ENCODE results near the gene MRPS10.
"Not testable (repeated sequence)": the region's sequence is repeated elsewhere in the genome, so short reads cannot be mapped to it uniquely, and the experiment has no call there.

Gene MRPS10

GRCh38 chr6:42200035-42200434, 17.6 kb downstream of the MRPS10 start:
- no peak overlapping the region for H3K4me3 ChIP-seq (replicated peaks; ENCODE audit: low read depth, low read length)
- TF ChIP-seq, protein P1, sequence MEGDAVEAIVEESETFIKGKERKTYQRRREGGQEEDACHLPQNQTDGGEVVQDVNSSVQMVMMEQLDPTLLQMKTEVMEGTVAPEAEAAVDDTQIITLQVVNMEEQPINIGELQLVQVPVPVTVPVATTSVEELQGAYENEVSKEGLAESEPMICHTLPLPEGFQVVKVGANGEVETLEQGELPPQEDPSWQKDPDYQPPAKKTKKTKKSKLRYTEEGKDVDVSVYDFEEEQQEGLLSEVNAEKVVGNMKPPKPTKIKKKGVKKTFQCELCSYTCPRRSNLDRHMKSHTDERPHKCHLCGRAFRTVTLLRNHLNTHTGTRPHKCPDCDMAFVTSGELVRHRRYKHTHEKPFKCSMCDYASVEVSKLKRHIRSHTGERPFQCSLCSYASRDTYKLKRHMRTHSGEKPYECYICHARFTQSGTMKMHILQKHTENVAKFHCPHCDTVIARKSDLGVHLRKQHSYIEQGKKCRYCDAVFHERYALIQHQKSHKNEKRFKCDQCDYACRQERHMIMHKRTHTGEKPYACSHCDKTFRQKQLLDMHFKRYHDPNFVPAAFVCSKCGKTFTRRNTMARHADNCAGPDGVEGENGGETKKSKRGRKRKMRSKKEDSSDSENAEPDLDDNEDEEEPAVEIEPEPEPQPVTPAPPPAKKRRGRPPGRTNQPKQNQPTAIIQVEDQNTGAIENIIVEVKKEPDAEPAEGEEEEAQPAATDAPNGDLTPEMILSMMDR (IDR thresholded peaks at IDR 0.05; ENCODE audit: low read depth, low read length, missing control alignments): no peak
- peak; percentile 71 for DNase-seq (ENCODE audit: extremely low read depth, low read depth)

DNA sequence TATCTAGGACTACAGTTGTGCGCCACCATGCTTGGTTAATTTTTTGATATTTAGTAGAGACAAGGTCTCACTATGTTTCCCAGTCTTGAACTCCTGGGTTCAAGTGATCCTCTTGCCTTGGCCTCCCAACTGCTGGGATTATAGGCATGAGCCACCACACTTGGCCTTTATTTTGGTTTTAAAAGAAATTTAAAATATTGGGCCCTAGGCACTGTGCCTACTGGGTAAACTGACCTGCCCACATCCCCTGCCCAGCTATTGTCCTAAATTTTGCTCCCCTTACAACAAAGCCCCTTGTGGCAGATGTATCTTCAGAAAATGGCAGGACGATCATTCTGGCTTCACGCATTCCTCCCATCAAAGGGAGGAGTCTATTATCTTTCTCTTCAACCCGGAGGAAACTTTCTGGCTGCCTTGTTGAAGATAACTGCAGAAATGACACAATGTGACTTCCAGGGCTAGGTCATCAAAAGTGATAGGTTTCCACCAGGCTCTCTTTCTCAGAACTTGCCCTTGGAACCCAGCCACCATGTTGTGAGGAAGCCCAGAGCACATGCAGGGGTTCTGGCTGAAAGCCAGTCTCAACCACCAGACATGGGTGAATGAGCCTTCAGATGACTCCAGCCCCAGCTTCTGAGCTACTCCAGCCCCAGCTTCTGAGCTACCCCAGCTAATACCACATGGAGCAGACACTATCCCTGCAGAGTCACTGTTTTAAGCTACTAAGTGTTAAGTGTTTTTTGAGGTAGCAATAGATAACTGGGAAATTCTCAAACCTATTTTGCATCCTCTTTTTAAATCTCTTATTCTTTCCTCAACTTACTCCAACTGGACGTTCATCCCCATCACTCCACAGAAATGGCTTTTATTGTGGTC, 18.3 kb downstream of the MRPS10 start:
- TF ChIP-seq, protein P1 (IDR thresholded peaks at IDR 0.05; ENCODE audit: low read depth, low read length, missing control alignments): no peak
- no peak overlapping the region for H3K4me3 ChIP-seq (replicated peaks; ENCODE audit: low read depth, low read length)
- peak; percentile 35 for DNase-seq (ENCODE audit: extremely low read depth, low read depth)

DNA sequence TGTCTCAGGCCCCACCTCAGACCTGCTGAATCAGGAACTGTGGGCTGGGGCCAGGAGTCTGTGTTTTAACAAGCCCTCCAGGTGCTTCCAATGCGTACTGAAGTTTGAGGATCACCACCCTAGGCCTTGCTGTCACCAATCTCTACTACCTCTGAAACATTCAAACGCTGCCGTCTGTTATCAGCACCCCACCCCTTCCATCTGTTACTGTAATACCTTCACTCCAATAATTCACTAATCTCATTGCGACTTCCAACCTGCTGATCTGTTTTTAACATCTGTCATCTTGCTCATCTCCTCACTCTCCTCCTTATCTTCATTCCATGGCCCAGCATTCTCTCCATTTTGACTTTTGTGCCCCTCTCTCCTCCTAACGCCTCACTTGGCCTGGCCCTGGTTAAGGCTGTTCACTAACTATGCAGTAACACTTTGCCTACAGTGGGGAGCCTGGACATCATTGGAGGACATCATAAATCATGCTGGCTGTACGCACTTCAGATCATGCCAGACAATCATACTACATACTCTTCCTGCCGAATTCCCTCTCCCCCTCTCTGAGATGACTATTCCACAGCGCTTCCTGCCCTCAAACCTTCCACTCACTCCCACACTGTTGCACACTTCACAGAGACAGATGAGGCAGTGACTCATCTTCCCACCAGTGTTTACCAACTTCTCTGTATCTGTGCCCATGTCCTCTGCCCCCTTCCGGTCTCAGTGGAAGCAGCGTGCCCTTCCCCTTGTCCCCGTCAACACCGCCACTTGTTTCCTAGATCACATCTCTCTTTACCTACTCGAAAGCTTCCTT, 19.9 kb downstream of the MRPS10 start:
- TF ChIP-seq, protein P1 (IDR thresholded peaks at IDR 0.05; ENCODE audit: low read depth, low read length, missing control alignments): no peak
- H3K4me3 ChIP-seq (replicated peaks; ENCODE audit: low read depth, low read length): no peak overlapping the region
- DNase-seq (ENCODE audit: extremely low read depth, low read depth): peak; percentile 25

DNA sequence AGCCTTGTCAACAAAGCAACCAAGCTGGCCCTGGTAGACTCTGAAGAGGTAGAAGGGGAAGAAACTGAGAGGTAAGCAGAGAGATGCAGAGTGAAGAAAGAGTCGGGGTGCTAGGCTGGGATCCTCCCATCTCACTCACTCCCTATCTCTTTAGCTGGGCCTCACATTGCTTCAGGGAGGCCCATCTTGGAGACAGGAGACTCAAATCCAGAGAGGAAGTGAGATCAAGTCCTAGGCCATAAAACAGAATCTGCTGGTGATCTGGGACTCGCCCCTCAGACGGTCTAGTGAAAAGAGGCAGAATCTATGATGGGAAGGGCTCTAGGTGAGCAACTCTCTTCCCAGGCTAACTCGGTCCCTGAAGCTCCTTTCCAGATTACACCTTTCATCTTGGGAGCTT, 22.2 kb downstream of the MRPS10 start:
- TF ChIP-seq, protein P1 (IDR thresholded peaks at IDR 0.05; ENCODE audit: low read depth, low read length, missing control alignments): no peak
- no peak overlapping the region for H3K4me3 ChIP-seq (replicated peaks; ENCODE audit: low read depth, low read length)
- DNase-seq (ENCODE audit: extremely low read depth, low read depth): no peak

DNA sequence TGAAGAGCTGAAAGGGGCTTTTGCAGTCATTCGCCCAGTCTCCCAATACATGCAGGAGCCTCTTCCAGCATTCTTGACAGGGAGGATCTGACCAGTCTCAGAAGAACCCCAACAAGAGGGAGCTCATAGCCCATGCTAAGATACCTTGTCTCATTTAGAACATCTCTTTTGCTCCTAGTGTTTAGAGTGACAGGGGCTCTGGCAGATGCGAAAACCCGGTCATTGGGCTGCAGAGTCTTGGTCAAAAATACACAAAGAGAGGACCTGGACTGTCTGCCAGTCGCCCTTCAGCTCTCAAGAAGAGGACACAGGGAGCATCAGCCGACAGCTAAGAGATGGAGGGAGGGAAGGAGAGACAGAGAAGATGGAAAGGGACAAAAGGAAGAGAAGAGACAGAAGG, 23.6 kb downstream of the MRPS10 start:
- DNase-seq (ENCODE audit: extremely low read depth, low read depth): no peak
- TF ChIP-seq, protein P1 (IDR thresholded peaks at IDR 0.05; ENCODE audit: low read depth, low read length, missing control alignments): no peak
- no peak overlapping the region for H3K4me3 ChIP-seq (replicated peaks; ENCODE audit: low read depth, low read length)

DNA sequence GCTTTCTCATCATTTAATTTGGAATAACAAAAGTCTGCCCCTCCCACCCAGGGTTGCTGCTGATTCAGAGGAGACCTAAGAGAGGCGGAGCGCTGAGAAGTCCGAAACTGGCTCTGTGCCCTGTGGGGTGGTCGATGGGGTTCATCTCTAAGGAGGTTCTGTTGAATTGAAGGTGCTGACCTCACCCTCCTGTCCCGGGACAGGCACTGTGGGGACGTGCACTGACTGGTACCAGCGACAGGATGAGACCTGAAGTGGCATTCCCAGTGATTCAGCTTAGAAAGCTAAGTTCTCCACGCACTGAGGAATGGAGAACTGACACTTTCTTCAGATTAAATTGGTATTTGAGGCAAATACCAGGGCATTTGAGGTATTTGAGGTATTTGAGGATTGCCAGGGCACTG, 24.2 kb downstream of the MRPS10 start:
- TF ChIP-seq, protein P1 (IDR thresholded peaks at IDR 0.05; ENCODE audit: low read depth, low read length, missing control alignments): no peak
- H3K4me3 ChIP-seq (replicated peaks; ENCODE audit: low read depth, low read length): no peak overlapping the region
- DNase-seq (ENCODE audit: extremely low read depth, low read depth): no peak

DNA sequence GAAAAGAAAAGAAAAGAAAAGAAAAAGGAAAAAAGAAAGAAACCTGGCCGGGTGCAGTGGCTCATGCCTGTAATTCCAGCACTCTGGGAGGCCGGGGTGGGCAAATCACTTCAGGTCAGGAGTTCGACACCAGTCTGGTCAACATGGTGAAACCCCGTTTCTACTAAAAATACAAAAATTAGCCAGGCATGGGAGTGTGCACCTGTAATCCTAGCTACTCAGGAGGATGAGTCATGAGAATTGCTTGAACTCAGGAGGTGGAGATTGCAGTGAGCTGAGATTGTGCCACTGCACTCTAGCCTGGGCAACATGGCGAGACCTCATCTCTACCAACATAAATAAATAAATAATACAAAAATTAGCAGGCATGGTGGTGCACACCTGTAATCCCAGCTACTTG, 25.3 kb downstream of the MRPS10 start:
- not testable (repeated sequence) for DNase-seq (ENCODE audit: extremely low read depth, low read depth); H3K4me3 ChIP-seq (replicated peaks; ENCODE audit: low read depth, low read length)
